ENCODE data around the gene POLN.

POLN gene

GRCh38 chr4:2059046-2059725, 182.7 kb downstream of the POLN start, which contains the start of gene NAT8L:
TSS of gene NAT8L (plus strand) at chr4:2059327. CDS start at chr4:2059512, 185 bp downstream.
- no peak for TF ChIP-seq CTCF (IDR thresholded peaks at IDR 0.05; ENCODE audit: extremely low read depth, missing control alignments)
- DNase-seq (ENCODE audit: low spot score): peak; percentile 81

DNA sequence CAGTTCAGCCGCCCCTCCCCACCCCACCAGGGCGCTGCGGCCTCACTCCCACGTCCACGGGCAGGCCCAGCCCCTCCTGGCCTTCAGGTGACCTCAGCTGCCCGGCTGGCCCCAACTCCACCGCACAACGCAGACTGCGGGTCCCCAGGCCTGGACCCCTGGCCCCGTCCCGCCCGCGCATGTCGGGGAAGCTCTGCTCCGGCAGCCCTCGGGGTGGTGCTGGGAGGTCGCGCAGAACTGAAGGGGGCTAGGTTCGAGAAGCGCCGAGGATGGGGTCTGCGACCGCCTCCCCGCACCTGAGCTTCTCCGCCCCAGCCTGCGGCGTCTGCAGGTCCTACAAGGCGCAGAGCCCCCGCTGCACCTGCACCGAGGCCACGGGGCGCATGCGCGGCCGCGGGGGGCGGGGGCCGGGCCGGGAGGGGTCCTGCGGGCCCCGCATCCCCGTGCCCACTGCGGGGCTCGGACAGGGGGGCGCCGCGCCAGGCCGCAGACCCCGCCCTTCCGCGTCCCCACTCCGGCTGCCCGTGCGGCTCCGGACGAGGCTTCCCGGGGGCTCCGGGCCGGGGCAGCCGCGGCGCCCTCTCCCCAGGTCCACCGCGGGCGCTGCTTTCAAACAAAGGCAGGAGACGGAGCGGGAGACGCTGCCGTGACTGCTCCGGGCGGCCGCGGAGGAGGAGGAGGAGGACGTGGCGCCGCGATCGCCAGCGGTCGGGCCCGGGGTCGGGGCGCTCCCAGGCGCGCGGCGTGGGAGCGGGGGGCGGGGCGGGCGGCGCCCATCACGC, 183.5 kb downstream of the POLN start:
- TF ChIP-seq CTCF (IDR thresholded peaks at IDR 0.05; ENCODE audit: extremely low read depth, missing control alignments): no peak
- no peak for DNase-seq (ENCODE audit: low spot score)

GRCh38 chr4:2057382-2058065, 184.4 kb downstream of the POLN start:
- TF ChIP-seq CTCF (IDR thresholded peaks at IDR 0.05; ENCODE audit: extremely low read depth, missing control alignments): no peak
- no peak for DNase-seq (ENCODE audit: low spot score)

DNA sequence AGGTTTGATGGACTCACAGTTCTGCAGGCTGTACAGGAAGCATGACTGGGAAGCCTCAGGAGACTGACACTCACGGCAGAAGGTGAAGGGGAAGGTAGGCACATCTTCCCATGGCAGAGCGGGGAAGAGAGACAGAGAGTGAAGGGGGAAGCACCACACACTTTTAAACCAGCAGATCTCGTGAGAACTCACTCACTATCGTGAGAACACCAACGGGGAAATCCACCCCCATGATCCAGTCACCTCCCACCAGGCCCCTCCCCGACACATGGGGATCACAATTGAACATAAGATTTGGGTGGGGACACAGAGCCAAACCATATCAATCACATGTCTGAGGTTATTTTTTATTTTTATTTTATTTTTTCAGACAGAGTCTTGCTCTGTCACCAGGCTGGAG, 187.7 kb downstream of the POLN start:
- no peak for TF ChIP-seq CTCF (IDR thresholded peaks at IDR 0.05; ENCODE audit: extremely low read depth, missing control alignments)
- DNase-seq (ENCODE audit: low spot score): no peak

GRCh38 chr4:2051086-2051485, 190.8 kb downstream of the POLN start:
- no peak for TF ChIP-seq CTCF (IDR thresholded peaks at IDR 0.05; ENCODE audit: extremely low read depth, missing control alignments)
- no peak for DNase-seq (ENCODE audit: low spot score)

DNA sequence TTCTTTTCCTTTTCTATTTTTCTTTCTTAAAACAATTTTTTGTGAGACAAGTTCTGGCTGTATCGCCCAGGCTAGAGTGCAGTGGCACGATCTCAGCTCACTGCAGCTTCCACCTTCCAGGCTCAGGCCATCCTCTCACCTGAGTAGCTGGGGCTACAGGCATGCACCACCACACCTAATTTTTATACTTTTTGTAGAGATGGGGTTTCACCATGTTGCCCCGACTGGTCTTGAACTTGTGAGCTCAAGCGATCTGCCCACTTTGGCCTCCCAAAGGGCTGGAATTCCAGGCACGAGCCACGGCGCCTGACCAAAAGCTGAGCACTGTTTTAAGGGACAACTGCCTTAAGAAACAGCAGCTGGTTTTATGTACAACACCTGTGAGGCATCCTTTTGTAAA, 192.1 kb downstream of the POLN start:
- no peak for DNase-seq (ENCODE audit: low spot score)
- TF ChIP-seq CTCF (IDR thresholded peaks at IDR 0.05; ENCODE audit: extremely low read depth, missing control alignments): no peak

DNA sequence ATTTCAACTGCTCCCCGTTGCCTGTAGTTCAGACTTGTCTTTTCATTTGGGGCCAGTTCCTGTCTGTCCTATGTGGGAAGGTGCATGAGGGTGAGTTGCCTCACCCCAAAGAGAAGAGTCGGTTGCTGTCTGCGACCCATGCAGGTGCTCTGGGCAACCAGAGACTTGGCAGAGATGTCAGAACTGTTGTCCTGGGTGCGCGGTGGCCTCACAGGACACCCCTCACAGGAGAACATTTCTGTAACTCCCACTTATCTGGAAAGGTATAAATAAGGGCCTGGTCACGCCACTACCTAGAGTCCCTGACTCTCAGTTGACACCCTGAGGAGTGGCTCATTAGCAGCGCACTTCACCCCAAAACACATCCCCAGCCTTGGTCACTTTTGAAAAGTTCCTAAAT, 192.5 kb downstream of the POLN start:
- DNase-seq (ENCODE audit: low spot score): no peak
- no peak for TF ChIP-seq CTCF (IDR thresholded peaks at IDR 0.05; ENCODE audit: extremely low read depth, missing control alignments)
